Measurements from ENCODE around the gene COQ8A. TPM values are rescaled to one million over a fixed set of nuclear protein-coding genes. Genes with fewer than 3 reads are reported as not detected.

COQ8A gene
- total RNA-seq, 2 donors from 2014 or later = 15.2 to 25.6 TPM

GRCh38 chr1:226950871-226951270 lies 10.8 kb downstream of the COQ8A start:
- Histone ChIP-seq H3K27me3 (replicated peaks; ENCODE audit: insufficient read depth) (no peaks in the 10 kb centered on the region), H3K9me3 (no peaks in the 10 kb centered on the region), H3K4me1 (ENCODE audit: control insufficient read depth in 1 of 2, low read depth in 2 of 2) (no peaks in the 10 kb centered on the region), H3K36me3 (no peaks in the 10 kb centered on the region), H3K27ac (no peak overlapping the region), H3K4me3 (no peak overlapping the region)
- DNase-seq (ENCODE audit: low spot score) (no peak), ATAC-seq (ENCODE audit: insufficient number of reproducible peaks, low FRiP score, low read depth) (no peak)
- TF ChIP-seq CTCF (IDR thresholded peaks at IDR 0.05) = no peak

- Histone ChIP-seq H3K4me1 (ENCODE audit: control insufficient read depth in 1 of 2, low read depth in 2 of 2) (no peaks in the 10 kb centered on the region), H3K4me3 (no peak overlapping the region), H3K27ac (no peak overlapping the region), H3K27me3 (replicated peaks; ENCODE audit: insufficient read depth) (no peaks in the 10 kb centered on the region), H3K9me3 (no peaks in the 10 kb centered on the region), H3K36me3 (no peaks in the 10 kb centered on the region)
- TF ChIP-seq CTCF (IDR thresholded peaks at IDR 0.05) = no peak
- DNase-seq (ENCODE audit: low spot score) (no peak), ATAC-seq (ENCODE audit: insufficient number of reproducible peaks, low FRiP score, low read depth) (no peak)
Observed at GRCh38 chr1:226951286-226952117, 11.4 kb downstream of the COQ8A start.

GRCh38 chr1:226952118-226952441 lies 12.0 kb downstream of the COQ8A start:
- ATAC-seq (ENCODE audit: insufficient number of reproducible peaks, low FRiP score, low read depth) (no peak), DNase-seq (ENCODE audit: low spot score) (no peak)
- Histone ChIP-seq H3K4me3 (no peak overlapping the region), H3K27me3 (replicated peaks; ENCODE audit: insufficient read depth) (no peaks in the 10 kb centered on the region), H3K36me3 (no peaks in the 10 kb centered on the region), H3K9me3 (no peaks in the 10 kb centered on the region), H3K27ac (no peak overlapping the region), H3K4me1 (ENCODE audit: control insufficient read depth in 1 of 2, low read depth in 2 of 2) (no peaks in the 10 kb centered on the region)
- TF ChIP-seq CTCF (IDR thresholded peaks at IDR 0.05) = no peak

GRCh38 chr1:226953175-226953800 lies 13.2 kb downstream of the COQ8A start:
- no peaks in the 10 kb centered on the region for H3K9me3 ChIP-seq
- DNase-seq (ENCODE audit: low spot score) = no peak
- no peak overlapping the region for H3K27ac ChIP-seq
- no peak for ATAC-seq (ENCODE audit: insufficient number of reproducible peaks, low FRiP score, low read depth)
- no peaks in the 10 kb centered on the region for H3K4me1 ChIP-seq (ENCODE audit: control insufficient read depth in 1 of 2, low read depth in 2 of 2)
- H3K4me3 ChIP-seq = no peak overlapping the region
- TF ChIP-seq CTCF (IDR thresholded peaks at IDR 0.05) = no peak
- no peaks in the 10 kb centered on the region for H3K36me3 ChIP-seq
- no peaks in the 10 kb centered on the region for H3K27me3 ChIP-seq (replicated peaks; ENCODE audit: insufficient read depth)

- Histone ChIP-seq H3K9me3 (no peaks in the 10 kb centered on the region), H3K4me1 (ENCODE audit: control insufficient read depth in 1 of 2, low read depth in 2 of 2) (no peaks in the 10 kb centered on the region), H3K36me3 (no peaks in the 10 kb centered on the region), H3K27ac (no peak overlapping the region), H3K4me3 (no peak overlapping the region), H3K27me3 (replicated peaks; ENCODE audit: insufficient read depth) (no peaks in the 10 kb centered on the region)
- ATAC-seq (ENCODE audit: insufficient number of reproducible peaks, low FRiP score, low read depth) (no peak), DNase-seq (ENCODE audit: low spot score) (no peak)
- no peak for TF ChIP-seq CTCF (IDR thresholded peaks at IDR 0.05)
Observed at GRCh38 chr1:226954337-226954736, 14.2 kb downstream of the COQ8A start.
